Stimulated activated CD4-positive, alpha-beta T cell treated with anti-CD3 and anti-CD28 coated beads, Interleukin-4, amount 100 ng/mL, for 1 hour (primary cell): ENCODE results near the gene PELO.
"Not testable (repeated sequence)": the region's sequence is repeated elsewhere in the genome, so short reads cannot be mapped to it uniquely, and the experiment has no call there.

Source experiments
- DNase-seq: peaks from one replicate; pipeline ENCODE4 v3.0.0-alpha.2; 2020

PELO gene

GRCh38 chr5:52787600-52788504, at the start of gene PELO, which contains the start of gene ITGA1:
Gene PELO (plus strand): TSS chr5:52787916. CDS start chr5:52800395, 12,479 bp downstream.
Gene ITGA1 (plus strand): TSS chr5:52787916. CDS start chr5:52788354, 438 bp downstream.
- DNase-seq, result peak; percentile 63

DNA sequence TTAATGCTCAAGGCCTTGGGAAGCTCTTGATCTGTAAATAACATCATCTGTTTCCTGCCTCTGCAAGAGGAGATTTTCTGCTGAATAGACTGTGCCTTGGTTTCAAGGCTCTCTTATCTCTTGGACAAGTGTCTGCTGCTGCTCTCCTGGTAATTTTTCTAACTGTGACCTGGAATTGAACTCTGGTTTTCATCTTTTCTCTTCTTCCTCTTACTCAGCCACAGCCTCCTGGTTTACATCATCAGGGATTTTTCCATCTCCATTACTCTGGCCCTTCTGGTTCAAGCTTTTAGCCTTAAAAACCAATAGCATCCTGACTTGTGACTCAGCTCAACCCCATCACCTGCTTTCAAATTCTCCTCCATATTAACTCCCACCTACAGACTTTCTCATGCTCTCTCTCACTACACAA, 49.6 kb upstream of the PELO start:
- no peak for DNase-seq

DNA sequence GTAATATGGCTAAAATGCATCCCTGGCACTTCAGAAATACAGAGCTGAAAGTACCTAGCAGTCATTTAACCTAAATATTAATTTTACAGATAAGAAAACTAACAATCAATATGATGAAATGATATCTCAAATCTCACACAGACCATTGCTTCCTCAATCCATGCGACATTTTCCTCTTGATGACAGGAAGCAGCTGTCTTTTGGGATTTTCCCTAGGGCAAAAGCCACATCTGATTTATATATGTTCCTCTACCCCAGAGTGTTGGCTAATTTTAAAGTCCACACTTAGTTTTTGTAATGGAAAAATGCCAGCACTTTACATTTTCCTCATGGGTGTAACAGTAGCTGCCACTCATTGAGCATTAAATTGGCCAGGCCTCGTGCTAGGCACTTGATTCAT, 47.7 kb upstream of the PELO start:
- no peak for DNase-seq

DNA sequence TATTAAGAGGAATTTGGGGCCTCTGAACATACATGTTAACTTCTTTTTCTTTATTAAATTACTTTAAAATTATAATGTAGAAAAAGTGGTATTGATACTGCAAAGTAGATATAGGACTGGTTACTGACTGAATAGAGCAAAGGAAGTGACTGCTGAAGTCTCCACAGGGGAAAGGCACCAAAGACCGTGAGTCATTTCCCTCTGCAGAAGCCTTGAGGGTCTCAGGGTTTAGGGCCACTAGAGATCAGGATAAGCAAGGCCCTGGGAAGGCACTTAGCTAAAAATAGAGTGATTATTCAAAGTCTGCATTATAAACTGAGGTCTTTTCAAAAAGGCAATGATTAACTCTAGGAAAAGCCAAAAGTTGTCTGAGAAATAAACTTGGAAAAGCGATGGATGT, 44.7 kb upstream of the PELO start:
- no peak for DNase-seq

- DNase-seq, result no peak
These were observed 44.2 kb upstream of the PELO start for GRCh38 chr5:52743529-52743928.

DNA sequence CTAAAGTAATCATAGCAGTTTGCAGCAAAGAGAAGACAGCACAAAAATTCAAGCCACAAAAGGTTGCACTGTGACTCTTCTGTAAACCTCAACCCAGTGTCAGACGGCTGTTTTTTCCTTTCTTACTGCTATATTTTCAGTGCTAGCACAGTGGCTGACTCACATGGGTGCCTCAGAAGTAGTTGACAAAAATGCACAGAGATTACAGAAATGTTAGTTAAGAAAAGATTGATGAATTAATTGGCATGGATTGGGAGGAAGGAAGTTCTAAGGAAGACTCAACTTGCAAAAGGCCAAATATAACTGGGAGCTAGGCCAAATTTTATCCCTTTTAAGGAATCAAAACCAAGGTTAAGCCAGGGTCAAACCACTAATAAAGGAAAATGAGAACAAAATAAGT, 43.7 kb upstream of the PELO start:
- peak; percentile 11 for DNase-seq

- DNase-seq, result not testable (repeated sequence)
These were observed 42.8 kb upstream of the PELO start for GRCh38 chr5:52744867-52745458.

- no peak for DNase-seq
These were observed 41.2 kb upstream of the PELO start for GRCh38 chr5:52746539-52746938.

DNA sequence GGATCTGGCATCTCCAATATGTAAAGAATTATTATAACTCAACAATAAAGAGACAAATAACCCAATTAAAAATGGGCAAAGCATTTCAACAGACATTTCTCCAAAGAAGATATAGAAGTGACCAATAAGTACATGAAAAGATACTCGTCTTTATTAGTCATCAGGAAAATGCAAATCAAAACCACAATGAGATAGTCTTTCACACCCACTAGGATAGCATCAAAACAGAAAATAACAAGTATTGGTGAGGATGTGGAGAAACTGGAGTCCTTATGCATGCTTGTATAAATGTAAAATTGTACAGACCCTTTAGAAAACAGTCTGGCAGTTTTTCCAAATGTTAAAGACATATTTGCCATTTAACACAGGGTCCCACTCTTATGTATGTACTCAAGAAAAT, 39.1 kb upstream of the PELO start:
- no peak for DNase-seq

DNA sequence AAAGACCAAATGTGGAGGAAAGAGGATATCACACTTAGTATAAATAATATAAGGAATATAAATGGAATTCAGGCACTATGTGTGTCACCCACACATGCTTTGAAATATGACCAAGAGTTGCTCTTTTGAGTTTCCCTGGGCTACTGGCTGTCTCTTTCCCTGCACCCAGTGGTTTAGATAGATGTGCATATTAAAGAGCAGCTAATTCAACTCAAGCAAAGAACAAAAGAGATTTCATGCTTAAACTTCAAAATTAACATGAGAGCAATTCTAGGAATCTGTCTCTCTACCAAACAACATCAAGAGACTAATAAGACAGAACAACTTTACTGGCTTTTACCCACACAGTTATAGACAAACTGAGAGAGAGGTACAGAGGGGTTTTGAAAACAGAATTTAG, 38.0 kb upstream of the PELO start:
- no peak for DNase-seq

DNA sequence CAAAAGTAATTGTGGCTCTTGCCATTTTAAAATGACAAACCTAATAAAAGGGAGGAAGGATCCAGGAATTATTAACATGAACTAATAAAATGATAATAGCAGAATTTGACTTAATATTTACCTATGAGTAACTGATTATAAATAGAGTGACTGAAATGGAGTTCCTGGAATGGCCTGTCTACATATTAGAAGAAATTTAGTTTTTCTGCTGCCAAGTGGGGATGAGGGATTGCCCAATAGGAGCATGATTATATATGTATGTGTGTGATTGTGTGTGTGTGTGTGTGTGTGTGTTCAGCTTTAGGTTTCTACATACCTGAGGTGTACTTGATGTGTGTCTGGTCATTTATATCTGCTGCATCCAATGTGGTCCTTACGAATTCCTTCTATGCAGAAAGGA, 36.6 kb upstream of the PELO start:
- DNase-seq, result no peak

GRCh38 chr5:52754051-52754450, 33.7 kb upstream of the PELO start:
- no peak for DNase-seq

GRCh38 chr5:52757527-52757926, 30.2 kb upstream of the PELO start:
- no peak for DNase-seq

DNA sequence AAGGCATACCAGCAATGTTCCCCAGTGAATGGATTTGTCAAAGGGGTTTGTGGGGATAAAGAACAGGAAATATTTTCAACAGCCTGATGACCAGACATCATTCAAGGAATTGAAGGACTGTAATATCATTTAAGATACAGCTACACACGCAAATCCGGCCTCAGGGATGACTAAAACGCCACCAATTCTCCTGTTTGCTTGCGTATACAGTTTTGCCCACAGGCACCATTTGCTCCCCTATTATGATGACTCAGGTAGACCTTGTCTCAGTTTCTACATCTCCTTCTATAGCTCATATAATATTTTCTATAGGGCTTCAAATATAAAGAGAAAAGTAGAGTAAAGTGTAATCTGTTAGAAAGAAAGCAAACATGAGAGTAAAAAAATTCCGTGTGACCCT, 29.7 kb upstream of the PELO start:
- DNase-seq, result no peak

GRCh38 chr5:52759331-52759730, 28.4 kb upstream of the PELO start:
- DNase-seq, result no peak

DNA sequence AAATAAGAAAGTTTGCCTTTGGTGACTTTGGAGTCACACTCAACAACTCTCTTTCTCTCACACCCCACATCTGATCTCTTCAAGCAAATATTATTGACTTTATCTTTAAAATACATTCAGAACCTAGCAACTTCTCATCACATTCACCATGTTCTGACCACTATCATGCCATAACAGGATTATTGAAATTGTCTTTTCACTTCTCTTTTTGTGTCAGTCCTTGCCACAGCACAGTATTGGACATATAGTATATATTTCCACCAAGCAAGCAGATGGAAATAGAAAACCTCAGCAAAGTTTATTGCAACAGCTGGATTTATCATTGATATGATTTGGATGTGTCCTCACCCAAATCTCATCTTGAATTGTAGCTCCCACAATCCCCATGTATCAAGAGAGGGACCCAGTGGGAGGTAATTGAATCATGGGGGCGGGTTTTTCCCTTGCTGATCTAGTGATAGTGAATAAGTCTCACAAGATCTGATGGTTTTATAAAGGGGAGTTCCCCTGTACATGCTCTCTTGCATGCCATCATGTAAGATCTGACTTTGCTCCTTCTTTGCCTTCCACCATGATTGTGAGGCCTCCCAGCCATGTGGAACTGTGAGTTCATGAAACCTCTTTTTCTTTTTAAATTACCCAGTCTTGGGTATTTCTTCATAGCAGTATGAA, 26.9 kb upstream of the PELO start:
- peak; percentile 15 for DNase-seq

DNA sequence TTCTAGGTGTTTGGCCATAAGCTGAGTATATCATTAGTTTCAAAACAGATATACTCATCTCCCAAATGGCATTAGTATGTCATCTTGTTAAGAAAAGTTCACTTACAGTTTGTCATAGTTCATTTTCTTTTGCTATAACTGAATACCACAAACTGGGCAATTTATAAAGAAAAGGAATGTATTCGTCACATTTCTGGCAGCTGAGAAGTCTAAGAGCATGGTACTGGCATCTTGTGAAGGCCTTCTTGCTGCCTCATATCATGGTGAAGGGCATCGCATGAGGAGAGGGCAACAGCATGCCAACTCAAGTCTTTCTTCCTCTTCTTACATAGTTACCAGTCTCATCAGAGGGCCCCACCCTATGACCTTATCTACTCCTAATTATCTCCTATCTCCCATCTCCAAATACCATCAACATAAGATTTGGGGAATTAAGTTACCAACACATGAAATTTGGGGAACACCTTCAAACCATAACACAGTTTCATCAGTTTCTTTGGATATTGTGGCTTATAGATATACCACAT, 20.4 kb upstream of the PELO start:
- DNase-seq, result no peak

DNA sequence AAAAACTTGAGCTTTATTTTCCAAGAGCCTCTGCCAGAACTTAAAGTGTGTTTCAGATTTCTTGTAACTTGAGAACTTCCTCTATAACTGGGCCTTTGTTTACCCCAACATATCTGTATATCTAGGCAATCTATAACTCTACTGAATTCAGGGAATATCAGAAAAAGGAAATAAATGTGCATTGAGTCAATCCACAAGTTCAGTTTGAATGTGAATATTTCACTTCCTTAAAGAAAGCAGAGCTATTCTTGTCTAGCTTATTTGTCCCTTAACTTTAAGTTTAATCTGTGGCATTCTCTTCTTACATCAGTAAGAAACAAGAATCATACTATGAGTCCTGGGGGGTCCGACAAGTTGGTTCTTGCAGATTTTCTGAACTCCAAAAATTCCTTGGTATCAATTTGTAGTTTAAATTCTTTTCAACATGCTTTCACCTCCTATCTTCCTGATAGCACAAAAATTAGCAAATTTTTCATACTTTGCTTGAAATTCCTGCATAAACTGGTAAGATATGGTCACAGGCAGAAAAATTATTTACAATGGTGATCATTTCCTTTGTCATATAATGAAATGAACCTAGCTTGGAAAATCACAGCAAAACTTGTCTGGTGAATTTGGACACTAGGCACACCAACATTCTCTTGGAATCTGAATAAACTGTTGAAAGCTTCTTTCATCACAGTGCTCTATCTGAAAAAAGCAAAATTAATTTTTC, 19.8 kb upstream of the PELO start:
- no peak for DNase-seq

DNA sequence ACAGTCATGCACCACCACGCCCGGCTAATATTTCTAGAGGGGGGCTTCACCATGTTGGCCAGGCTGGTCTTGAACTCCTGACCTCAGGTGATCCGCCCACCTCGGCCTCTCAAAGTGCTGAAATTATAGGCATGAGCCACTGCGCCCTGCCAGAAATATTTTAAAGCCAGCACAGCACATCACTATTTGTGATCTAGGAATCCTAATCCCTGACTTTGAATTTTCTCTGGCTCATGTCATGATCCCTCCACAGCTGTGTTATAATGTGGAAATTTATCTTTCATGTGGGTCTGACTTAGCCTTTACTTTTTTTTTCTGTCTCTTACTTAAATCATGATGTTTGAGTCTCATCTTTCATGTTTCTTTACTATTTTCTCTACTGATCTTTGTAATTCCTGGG, 18.7 kb upstream of the PELO start:
- DNase-seq, result no peak

DNA sequence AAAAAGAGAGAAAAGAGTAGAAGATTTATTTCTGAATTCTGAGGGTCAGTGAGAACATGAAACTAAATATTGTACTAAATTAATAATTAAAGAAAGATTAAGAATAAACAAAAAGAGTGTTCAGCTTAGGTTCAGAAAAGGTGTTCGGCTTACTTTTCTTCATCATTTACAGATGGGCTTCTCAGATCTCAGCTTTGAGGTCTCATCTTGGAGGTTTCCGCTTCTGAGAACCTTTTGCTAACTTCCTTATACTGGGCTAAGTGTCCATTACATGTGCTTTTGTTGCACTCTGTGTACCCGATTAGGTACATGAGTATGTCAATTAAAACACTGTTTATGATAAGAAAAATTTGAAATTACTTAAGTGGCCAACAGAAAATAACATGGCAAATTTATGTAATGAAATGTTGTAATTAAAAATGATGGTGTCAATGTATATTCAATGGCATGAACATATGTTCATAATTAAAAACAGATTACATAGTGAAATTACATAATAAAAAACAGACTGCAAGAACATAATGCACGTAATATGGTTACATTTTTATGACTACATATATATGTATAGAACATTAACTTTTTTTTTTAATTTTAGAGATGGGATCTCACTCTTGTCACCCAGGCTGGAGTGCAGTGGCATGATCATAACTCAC, 17.3 kb upstream of the PELO start:
- DNase-seq, result no peak

DNA sequence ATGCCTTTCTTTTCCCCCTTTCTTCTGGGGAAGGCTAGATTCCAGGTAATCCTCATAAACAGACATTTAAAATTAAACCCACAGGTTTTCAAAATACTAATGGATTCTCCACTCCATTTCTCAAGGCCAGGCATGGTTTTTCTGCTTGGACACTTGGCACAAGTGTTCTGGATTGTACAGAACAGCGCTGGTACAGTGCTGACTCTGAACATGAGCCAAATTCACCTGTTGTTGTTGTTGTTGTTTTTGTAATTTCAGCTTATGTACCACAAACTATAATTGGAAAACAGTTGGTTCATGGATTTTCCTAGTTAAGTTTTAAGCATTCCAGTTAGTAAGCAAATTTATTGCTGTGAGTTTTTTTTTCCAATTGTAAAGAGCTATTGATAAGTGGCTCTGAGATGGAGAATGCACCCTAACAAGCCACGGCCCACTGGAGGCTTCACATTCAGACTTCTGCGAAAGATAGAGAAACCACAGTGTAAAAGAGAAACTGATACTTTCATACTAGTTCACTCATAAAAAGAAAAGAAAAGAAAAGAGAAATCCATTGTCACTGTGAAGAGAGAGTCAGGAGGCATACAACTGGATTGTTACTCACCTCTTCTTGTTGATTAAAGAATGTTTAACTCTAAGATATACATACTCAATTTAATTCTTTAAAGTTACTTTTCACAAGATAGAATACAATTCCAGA, 16.2 kb upstream of the PELO start:
- peak; percentile 33 for DNase-seq

DNA sequence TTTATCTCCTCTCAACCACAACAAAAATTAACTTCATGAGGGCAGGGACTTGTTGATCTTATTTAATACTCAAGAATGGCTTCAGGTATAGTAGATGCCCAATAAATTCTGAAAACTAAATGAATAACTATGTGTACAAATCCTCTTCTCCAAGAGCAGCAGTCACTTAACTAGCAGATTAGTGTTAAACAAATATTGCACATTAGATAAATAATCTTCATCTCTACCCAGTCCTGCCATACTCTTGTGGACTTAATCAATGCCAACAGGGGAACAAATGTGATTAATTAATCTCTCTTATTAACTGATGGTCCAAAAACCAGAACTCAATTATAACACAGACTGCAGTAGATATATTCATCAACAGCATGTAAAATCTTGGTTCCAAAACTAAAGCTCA, 15.0 kb upstream of the PELO start:
- no peak for DNase-seq
